SK-N-SH (cell line): ENCODE data around the gene ANO6.

ENCODE experiments used
- EP300 ChIP-seq, 2 experiments: IDR thresholded peaks; 2 replicates each; pipeline versions ENCODE4 v1.4.0 to v1.6.1; 2012; ENCODE audit warnings: borderline replicate concordance in 1 of 2, low read depth in 1 of 2, low read length in 1 of 2
- GABPA ChIP-seq: IDR thresholded peaks from 2 replicates; pipeline ENCODE4 v1.4.0; 2012; ENCODE audit warnings: low read depth, mild to moderate bottlenecking
- POLR2AphosphoS5 ChIP-seq: IDR thresholded peaks from 2 replicates; pipeline ENCODE4 v1.6.1; 2012; ENCODE audit warnings: low read depth, low read length
- REST ChIP-seq: IDR thresholded peaks from 2 replicates; pipeline ENCODE4 v1.6.1; 2012; ENCODE audit warnings: mild to moderate bottlenecking, low read depth, low read length, moderate library complexity
- TEAD4 ChIP-seq: IDR thresholded peaks from 2 replicates; pipeline ENCODE4 v1.4.0; 2012; ENCODE audit warnings: mild to moderate bottlenecking, borderline replicate concordance; ENCODE audit not compliant: insufficient read depth
- USF2 ChIP-seq: fragments of 150-350 bp; IDR thresholded peaks from 2 replicates; pipeline ENCODE4 v1.6.1; 2017; ENCODE audit warnings: antibody characterized with exemption, low read length, low read depth, borderline replicate concordance
- YY1 ChIP-seq: IDR thresholded peaks from 2 replicates; pipeline ENCODE4 v1.4.0; 2012; ENCODE audit warnings: low read depth, mild to moderate bottlenecking
- TF ChIP-seq, protein P1 (sequence below): fragments of 200-600 bp; sonication (generic); IDR thresholded peaks from 2 replicates; pipeline ENCODE4 v1.6.1; 2017; ENCODE audit warnings: antibody characterized with exemption, mild to moderate bottlenecking, moderate library complexity
- TF ChIP-seq, protein P2 (sequence below): IDR thresholded peaks from 2 replicates; pipeline ENCODE4 v1.4.0; 2012; ENCODE audit warnings: low read depth

- TF ChIP-seq, protein P1, sequence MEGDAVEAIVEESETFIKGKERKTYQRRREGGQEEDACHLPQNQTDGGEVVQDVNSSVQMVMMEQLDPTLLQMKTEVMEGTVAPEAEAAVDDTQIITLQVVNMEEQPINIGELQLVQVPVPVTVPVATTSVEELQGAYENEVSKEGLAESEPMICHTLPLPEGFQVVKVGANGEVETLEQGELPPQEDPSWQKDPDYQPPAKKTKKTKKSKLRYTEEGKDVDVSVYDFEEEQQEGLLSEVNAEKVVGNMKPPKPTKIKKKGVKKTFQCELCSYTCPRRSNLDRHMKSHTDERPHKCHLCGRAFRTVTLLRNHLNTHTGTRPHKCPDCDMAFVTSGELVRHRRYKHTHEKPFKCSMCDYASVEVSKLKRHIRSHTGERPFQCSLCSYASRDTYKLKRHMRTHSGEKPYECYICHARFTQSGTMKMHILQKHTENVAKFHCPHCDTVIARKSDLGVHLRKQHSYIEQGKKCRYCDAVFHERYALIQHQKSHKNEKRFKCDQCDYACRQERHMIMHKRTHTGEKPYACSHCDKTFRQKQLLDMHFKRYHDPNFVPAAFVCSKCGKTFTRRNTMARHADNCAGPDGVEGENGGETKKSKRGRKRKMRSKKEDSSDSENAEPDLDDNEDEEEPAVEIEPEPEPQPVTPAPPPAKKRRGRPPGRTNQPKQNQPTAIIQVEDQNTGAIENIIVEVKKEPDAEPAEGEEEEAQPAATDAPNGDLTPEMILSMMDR = no peak
- TF ChIP-seq YY1 = no peak
- TF ChIP-seq TEAD4 = no peak
- TF ChIP-seq, protein P2, sequence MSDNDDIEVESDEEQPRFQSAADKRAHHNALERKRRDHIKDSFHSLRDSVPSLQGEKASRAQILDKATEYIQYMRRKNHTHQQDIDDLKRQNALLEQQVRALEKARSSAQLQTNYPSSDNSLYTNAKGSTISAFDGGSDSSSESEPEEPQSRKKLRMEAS = no peak
- TF ChIP-seq POLR2AphosphoS5 = no peak
- TF ChIP-seq GABPA = no peak
- TF ChIP-seq USF2 = no peak
- TF ChIP-seq REST = no peak
- no peak for TF ChIP-seq EP300 (IDR thresholded peaks at IDR 0.05; ENCODE audit: borderline replicate concordance in 1 of 2, low read depth in 1 of 2, low read length in 1 of 2)
These were observed 5.1 kb downstream of the ANO6 start for GRCh38 chr12:45220969-45221368.
